Activated CD8-positive, alpha-beta memory T cell treated with anti-CD3 and anti-CD28 coated beads, Interleukin-2, amount 50 U/mL, for 24 hours (primary cell): ENCODE results near the gene PRDM15.

Experiments used
- DNase-seq: peaks from one replicate; pipeline ENCODE4 v3.0.0-alpha.2; 2020; ENCODE audit errors: extremely low read depth

PRDM15 gene, protein sequence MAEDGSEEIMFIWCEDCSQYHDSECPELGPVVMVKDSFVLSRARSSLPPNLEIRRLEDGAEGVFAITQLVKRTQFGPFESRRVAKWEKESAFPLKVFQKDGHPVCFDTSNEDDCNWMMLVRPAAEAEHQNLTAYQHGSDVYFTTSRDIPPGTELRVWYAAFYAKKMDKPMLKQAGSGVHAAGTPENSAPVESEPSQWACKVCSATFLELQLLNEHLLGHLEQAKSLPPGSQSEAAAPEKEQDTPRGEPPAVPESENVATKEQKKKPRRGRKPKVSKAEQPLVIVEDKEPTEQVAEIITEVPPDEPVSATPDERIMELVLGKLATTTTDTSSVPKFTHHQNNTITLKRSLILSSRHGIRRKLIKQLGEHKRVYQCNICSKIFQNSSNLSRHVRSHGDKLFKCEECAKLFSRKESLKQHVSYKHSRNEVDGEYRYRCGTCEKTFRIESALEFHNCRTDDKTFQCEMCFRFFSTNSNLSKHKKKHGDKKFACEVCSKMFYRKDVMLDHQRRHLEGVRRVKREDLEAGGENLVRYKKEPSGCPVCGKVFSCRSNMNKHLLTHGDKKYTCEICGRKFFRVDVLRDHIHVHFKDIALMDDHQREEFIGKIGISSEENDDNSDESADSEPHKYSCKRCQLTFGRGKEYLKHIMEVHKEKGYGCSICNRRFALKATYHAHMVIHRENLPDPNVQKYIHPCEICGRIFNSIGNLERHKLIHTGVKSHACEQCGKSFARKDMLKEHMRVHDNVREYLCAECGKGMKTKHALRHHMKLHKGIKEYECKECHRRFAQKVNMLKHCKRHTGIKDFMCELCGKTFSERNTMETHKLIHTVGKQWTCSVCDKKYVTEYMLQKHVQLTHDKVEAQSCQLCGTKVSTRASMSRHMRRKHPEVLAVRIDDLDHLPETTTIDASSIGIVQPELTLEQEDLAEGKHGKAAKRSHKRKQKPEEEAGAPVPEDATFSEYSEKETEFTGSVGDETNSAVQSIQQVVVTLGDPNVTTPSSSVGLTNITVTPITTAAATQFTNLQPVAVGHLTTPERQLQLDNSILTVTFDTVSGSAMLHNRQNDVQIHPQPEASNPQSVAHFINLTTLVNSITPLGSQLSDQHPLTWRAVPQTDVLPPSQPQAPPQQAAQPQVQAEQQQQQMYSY

DNA sequence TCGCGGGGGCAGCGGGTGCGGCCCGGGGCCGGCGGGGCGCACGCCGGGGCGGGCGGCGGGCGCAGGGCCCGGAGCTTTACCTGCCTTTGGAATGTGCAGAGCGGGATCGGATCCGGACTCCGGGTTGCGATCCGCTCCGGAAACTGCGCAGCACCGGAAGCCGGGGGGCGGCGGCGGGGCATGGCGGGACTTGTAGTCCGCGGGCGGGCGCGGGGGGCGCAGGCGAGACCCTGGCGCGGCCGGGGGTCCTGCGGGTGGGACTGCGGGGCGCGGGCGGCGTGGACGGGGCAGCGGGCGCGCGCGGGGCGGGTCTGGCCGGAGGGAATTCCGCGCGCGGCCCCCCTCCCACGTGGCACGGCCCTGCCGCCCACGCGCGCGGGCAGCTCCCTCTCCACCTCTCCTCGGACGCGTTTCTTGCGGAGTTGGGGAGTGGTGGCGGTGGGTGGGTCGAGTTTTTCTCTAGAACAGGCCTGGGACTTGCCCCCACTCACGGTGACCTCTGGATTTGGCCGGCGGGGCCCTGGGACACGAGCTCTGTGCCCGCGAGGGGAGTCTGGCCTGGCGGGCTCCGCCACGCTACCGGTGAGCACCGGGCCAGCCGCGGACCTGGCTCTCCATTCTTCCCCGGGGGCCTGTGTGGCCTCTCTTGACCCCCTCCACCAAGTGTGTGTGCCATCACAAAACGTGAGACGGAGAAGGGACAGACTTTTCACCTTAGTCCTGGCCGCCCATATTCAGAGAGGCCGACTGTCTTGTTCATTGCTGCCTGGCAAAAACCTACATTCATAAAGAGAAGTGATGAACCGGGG lies at the start of gene PRDM15:
PRDM15 (minus strand) TSS at position 155 of the 809 bp plus-strand sequence. CDS start 18,981 bp downstream, outside the sequence.
- DNase-seq: peak; percentile 62

DNA sequence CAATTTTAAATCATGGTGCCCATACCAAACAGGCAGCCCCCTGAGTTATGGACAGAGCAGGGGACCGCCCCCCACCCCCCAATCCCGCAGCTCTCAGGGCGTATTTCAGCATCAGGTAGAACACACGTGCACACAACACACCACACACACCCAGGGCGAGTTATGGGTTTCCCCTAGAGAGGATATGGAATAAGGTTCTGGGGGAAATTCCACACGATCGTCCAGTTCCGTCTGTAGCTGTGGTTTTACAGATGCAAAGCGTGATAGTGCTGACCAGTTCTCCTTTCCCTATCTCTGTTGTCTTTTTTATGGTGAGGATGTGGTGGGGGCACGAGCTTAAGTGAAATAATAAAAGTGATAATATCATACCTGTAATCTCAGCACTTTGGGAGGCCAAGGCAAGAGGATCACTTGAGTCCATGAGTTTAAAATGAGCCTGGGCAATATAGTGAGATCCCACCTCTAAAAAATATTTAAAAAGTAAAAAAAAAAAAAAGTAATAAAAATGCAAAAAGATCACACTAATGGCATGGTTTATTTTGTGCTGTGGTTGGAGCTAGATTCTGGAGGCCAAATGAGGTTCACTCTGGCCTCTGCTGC lies 49.6 kb upstream of the PRDM15 start:
- DNase-seq: no peak

DNA sequence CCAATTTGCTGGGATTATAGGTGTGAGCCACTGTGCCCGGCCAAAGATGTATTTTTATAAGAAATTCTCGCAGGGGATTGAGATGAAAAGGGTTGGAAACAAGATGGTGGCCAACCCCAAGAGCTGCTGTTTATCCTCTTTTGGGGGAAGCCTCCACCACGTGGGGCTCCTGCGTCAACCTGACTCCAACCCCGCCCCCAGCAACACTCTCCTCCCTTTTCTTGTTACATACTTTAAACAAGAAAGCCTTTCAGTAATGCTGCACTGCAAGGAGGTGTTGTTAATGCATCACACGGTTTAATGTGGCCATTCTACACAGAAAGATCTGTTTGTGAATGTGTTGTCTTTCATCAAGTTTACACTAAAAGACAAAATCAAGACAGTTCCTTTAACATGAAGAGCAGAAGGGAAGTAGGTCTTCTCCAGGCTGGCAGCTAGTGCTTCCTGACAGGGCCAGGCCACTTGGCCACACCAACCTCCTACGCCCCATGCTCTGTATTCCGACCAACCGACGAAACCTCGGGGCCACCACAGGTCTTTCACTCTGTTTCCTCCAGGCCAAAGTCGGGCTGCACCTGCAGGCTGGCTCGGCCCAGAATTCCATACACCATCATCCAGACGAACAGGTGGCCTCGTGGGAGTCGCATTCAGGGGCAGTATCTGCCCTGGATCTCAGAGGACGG lies 48.7 kb upstream of the PRDM15 start:
- DNase-seq: no peak

DNA sequence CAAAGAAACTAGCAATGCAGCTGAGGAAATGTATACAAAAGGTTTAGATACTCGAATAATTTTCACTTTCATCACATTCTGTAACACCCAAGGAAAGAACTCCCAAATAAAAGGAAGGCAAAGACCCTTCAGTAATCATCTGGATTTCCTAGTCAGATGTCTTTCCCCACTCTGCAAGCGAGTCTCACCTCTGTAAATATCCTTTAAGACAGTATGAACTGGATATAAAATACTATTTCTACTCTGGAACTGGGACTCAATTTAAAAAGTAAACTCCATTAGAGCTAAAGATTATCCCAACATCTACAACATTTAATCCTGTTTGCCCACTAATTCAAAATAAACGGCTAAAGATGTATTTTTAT lies 47.6 kb upstream of the PRDM15 start:
- DNase-seq: no peak

DNA sequence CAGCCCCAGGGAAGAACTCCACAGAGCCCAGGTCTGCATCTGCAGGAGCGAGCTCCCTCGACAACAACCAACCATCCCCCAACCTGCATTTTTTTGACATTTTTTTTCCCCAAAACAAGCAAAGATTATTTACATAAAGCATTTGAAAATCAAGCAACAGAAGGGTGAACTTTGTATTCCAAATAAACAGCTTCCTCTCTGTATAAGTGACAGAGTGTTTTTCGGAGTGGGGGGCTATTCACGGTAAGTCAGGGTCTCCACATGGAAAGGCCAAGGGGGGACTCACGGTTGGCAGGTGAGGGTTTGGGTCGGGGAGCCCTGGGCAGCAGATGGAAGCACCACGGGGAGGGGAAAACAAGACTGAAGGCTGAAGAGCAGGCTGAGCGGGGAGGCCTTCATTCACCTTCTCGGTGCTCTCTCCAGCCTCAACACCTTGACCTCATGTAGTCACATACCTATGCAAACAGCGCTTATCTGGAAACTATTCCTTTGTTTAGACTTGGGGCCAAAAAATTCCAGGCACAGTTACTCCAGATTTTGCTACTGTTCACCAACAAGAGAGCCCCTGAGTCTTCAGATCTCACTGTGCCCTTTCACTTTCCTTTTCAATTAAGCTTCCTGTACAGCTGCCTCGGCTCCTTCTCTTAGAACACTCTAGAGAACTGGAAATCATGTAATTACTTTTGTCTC lies 47.1 kb upstream of the PRDM15 start:
- DNase-seq: no peak

DNA sequence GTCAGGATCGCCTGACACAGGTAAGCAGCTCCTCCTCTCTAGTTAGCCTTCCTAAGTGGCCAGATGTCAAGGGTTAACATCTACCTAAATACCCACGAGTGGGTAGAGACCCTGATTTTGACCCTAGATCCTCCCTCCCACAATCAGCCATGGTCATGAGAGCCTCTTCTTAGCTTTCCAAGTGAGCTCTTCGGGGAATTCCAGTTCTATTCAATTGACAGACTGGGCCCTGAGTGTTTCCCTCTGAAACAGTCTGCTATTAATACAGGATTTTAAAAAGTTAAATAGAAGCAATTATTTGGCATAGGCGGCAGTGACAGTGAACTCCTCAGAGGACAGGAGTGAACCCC lies 46.6 kb upstream of the PRDM15 start:
- DNase-seq: no peak

DNA sequence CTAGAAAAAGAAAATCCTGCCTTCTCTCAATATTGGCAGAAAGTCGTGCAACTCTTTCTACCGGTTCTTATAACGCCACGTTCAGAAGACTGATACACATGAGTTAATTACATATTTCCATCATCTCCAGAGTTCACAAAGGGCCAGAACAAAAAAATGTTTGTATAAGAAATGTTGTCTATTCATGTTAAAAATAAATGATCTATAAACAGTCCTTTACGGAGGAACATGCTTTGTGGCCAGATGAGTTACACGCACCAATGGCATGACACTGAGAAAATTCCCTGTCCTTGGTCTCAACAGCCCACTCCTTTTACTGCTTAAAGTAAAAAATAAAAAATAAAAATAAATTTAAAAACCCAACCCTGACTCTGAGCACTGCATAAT lies 45.2 kb upstream of the PRDM15 start:
- no peak for DNase-seq

DNA sequence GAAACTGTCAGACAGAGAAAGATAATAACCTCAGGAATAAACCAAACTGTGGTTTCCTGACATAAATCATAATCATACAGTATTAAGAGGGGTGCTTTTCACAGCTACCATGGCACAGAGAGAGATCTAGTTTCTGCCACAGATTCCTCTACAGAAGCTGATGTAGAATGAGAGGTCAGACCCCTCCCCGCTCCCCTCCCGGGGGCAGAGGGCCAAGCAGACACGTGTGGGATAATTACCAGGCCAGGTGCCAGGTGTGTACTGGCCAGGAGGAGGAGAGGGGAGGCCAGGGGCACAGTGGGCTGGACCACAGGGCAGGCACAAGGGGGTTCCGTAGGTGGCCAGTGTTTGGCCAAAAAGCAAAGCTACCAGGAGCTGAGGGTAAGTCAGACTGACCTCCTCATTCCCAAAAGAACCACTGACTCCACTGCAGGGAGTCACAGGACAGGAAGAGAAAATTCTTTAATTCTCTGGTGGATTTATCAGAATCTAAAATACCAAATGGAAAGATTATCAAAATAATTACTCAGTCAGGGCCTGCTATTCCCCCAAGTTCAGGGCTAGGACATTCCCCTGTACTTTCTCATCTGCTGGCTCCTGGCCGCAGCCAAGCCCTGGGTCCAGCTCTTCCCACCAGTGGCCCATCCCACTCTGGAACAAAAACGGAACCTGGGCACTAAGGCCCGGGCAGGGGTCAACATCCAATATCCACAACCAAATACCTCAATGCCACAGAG lies 44.7 kb upstream of the PRDM15 start:
- DNase-seq: no peak

DNA sequence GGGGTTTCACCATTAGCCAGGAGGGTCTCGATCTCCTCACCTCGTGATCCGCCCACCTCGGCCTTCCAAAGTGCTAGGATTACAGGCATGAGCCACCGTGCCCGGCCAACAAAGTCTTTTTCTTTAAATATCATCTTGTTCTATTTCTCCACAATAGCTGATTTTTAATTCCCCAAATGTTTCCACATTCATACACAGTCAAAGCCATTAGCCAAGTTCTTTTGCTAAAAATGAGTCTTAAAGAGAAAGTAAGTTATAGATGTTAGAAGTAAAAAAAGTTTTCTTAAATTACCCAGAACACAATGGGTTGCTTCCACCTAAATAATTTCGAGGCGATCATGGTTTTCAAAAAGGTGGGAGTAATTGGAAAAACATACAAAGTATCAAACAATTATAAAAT lies 44.0 kb upstream of the PRDM15 start:
- no peak for DNase-seq

DNA sequence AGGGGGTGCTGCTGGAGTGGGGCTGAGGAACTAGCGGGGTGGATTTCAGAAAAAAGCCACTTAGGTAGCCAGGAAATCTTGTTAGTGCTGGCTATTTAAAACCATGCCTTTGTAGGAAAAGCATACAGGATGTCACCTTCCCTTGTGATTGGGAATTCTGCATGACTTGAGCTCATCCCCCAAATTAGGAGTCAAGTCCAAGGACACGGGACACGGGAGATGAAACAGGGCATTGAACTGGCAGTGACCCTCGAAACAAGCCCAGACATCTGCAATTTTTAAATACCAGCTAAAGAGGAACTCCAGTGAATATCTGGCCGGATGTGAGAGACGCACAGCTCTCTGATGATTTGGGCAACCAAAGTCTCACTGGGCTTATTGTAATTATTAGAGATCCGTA lies 41.9 kb upstream of the PRDM15 start:
- no peak for DNase-seq

DNA sequence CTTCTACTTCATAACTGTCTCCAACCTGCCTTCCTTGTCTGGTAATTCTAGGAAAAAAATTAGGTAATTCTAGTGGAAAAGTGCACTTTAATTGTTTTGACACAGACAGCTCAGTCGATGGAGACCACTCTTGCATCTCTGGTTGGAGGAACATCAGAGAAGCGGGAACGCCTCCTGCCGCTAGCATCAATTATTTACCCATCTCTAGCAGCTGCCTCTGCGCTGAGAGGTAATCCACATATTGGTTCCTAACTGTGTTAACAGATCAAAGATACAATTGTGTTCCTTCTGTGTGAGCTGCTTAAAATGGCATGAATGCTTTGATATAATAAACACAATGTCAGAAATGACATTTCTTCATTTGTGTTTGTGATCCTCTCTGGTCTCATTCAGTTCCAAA lies 41.3 kb upstream of the PRDM15 start:
- DNase-seq: no peak

DNA sequence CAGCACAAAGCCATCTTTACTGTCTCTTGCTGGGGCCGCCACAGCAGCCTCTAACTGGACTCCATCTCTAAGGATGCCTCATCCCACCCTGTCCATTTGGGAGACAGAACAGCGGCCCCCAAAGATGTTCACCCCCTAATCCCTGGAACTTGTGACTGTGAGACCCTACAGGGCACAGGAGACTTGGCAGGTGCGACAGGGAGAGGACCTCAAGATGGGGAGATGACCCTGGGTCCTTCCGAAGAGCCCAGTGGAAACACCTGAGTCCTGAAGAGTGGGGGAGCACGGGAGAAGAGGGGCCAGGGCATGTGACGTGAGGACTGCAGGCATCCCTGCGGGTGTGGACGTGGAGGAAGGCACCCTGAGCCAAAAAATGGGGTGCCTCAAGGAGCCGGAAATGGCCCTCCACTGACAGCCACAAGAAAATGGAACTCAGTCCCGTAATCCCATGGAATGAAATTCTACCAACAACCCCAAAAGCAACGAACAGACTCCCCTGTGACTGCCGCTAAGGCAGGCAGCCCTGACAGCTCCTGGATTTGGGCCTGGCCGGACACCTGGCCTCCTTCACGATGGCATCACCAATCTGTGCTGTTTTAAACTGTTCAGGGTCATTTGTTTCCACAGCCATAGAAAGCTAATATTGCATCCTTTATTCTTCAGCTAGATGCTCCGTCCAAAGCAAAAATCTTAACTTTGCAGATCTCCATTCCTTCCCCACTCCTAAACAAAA lies 40.7 kb upstream of the PRDM15 start:
- no peak for DNase-seq

DNA sequence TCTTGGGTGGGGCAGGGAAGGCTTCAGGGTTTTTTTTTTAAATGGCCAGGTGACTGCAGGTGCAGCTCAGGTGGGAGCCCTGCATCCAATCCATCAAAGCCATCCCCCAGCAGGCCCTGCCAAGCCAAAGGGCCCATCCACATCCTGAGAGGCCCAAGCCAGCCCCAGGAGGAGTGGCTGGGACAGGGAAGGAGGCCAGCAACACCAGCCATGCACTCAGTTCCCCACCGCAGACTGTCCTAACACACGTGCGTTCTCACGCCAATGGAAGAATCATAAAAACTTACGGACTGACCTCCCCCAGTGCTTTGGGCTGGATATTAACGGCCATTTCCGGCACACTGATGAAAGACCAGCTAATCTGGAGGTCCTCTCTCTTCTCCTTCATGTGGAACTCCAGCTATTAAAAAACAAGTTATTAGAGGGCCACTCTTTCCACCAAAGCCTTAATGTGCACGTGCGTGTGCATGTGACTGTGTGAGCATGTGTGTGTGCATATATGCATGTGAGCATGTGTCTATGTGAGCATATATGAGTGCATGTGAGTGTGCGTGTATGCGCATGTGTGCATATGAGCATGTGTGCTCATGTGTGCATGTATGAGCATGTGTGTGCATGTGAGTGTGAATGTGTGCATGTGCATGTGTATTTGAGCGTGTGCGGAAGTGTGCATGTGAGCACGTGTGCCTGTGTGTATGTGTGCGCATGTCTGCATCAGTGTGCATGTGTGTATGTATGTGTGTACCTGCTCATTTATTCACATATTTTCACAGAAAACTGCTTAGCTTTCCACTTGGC lies 39.6 kb upstream of the PRDM15 start:
- no peak for DNase-seq

DNA sequence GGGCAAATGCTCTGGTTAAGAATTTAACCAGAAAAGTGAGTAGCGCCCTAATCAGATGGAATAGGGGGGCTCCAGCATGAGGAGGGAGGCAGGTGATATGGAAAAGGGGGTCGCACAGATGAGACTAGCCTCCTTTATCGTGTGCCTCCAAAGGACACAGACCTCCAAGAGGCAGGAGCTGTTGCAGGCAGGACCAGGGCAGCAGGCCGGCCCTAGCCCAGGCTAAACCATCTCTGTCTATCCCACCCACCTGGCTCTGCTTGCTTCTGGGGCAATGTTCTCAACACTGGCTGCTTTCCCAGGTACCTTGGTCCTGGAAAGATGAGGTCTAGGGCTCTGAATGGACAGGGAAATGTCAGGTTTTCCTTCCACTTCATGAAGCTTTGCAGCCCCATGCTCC lies 38.4 kb upstream of the PRDM15 start:
- no peak for DNase-seq

DNA sequence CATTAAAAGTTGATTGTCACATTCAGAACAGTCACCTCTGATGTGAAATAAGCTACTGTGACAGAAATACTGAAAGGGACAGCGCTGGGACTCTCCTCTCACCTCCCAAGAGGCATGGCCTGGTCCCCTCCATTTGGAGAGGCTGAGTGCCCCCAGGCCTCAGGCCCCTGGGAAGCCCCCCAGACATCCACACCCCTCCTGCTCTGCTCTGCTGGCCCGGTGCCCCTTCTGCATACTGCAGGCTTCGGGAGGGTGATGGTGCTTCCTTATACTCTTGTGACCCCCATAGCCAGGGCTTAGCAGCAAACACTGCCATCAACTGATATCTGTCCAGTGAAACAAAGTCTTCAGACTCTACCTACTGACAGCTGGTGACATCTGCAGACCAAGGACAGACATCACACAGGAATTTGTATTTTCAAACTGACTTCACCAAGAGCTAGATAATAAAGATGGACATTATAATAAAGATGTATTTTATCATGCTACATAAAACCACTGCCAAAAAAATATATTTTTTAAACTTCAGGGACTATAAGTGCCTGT lies 37.8 kb upstream of the PRDM15 start:
- DNase-seq: no peak

DNA sequence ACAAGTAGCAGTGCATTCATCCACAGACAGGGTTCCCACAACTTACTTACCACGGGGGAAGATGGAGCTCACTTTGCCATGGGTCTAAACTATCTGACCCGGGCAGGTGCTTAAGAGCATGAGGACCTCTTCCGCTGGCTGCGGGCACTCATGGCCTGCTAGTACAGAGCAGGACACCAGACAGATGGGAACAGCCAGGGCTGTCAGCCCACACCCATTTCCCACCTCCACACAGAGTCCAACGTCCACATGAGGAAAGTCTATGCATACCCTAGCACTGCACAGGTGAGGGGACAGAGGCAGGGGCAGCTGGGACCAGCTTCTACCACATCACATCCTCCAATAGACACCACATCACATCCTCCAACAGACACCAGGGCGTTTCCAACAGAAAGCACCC lies 35.8 kb upstream of the PRDM15 start:
- no peak for DNase-seq

DNA sequence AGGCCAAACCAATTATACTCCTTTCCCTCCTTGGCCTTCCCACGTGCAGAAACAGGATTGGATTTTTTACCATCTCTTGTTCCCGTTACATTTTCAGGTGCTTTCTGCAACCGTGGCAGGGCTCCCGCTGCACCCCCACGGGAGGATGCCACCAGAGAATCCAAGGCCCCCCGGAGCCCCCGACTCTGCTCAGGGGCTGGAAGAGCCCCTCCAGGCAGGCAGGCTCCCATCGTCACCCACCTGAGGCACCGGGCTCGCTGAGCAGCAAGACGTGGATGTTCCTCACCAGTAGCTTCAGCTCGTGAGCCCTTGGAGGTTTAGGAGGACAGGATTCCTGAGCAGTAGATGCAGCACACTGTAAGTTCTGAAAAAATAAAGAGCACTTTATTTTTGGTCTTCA lies 35.2 kb upstream of the PRDM15 start:
- no peak for DNase-seq

DNA sequence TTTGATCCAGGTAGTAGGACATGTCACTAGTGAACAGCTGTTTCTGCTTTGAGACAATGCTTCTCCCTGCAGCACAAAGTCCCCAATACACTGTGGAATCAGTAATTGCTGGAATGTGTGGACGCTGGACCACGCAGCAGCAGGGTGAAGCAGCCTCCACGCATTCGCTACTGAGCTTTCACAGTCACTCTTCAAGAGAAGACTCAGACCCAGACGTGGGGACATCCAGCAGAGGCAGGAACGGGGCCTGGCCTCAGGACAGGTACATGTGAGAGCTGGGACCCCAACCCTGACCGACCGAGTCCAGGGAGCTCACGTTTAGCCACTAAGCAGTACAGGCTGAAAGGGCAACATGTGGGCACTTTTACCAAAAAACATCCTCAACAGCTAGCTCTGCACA lies 34.1 kb upstream of the PRDM15 start:
- DNase-seq: no peak
